HL-60 (cell line): ENCODE data around the gene BMX.

ENCODE experiments used
- DNase-seq, 2 experiments: peaks; one replicate each; pipeline ENCODE4 v3.0.0-alpha.2; 2010 to 2020; ENCODE audit warnings: low read depth in 1 of 2, low spot score in 1 of 2
- H3K27ac ChIP-seq: fragments of 250-450 bp; sonication (Bioruptor Pico); replicated peaks from 2 replicates; pipeline ENCODE4 v1.5.1; 2020; ENCODE audit warnings: mild to moderate bottlenecking, moderate library complexity
- H3K27me3 ChIP-seq: fragments of 250-450 bp; sonication (Bioruptor Pico); 2 replicates; pipeline ENCODE4 v1.5.1; 2021; ENCODE audit warnings: mild to moderate bottlenecking, moderate library complexity; ENCODE audit not compliant: insufficient read depth, poor library complexity, severe bottlenecking
- H3K4me3 ChIP-seq: replicated peaks from 2 replicates; pipeline ENCODE4 v1.5.1; 2011; ENCODE audit warnings: mild to moderate bottlenecking, control low read depth, low read length; ENCODE audit not compliant: insufficient read depth
- GABPA ChIP-seq: IDR thresholded peaks from 2 replicates; pipeline ENCODE4 v1.6.1; 2012; ENCODE audit warnings: low read depth
- POLR2AphosphoS5 ChIP-seq: IDR thresholded peaks from 2 replicates; pipeline ENCODE4 v1.6.1; 2012; ENCODE audit warnings: low read depth
- SPI1 ChIP-seq: IDR thresholded peaks from 2 replicates; pipeline ENCODE4 v1.6.1; 2012; ENCODE audit warnings: low read depth, mild to moderate bottlenecking, borderline replicate concordance
- TF ChIP-seq, protein P1 (sequence below): IDR thresholded peaks from 2 replicates; pipeline ENCODE4 v1.6.1; 2012; ENCODE audit warnings: low read depth; ENCODE audit not compliant: insufficient replicate concordance
- TF ChIP-seq, protein P2 (sequence below): IDR thresholded peaks from one replicate; pipeline ENCODE4 v1.5.1; 2011; ENCODE audit warnings: low read length, control low read depth, inconsistent platforms; ENCODE audit not compliant: insufficient read depth

BMX gene

DNA sequence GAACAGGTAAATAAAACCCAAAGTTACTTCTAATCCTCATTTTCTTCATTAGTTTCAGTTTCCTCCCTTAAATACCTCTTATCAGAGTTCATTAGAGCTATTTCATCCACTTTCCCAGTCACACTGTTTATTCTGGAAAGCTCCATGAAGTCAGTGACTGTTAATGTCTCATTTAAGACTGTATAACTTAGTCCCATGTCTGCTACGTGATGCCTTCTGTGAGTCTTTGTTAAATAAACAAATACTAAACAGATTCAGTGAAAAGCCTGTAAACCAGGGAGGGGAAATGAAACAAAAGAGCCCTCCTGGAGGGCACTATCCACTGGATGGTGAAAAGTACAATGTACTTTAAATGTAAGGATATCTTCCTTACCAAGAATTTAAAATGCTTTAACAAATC is 75.4 kb downstream of the BMX start:
- TF ChIP-seq GABPA (no peak), POLR2AphosphoS5 (no peak), SPI1 (no peak)
- TF ChIP-seq, protein P1, sequence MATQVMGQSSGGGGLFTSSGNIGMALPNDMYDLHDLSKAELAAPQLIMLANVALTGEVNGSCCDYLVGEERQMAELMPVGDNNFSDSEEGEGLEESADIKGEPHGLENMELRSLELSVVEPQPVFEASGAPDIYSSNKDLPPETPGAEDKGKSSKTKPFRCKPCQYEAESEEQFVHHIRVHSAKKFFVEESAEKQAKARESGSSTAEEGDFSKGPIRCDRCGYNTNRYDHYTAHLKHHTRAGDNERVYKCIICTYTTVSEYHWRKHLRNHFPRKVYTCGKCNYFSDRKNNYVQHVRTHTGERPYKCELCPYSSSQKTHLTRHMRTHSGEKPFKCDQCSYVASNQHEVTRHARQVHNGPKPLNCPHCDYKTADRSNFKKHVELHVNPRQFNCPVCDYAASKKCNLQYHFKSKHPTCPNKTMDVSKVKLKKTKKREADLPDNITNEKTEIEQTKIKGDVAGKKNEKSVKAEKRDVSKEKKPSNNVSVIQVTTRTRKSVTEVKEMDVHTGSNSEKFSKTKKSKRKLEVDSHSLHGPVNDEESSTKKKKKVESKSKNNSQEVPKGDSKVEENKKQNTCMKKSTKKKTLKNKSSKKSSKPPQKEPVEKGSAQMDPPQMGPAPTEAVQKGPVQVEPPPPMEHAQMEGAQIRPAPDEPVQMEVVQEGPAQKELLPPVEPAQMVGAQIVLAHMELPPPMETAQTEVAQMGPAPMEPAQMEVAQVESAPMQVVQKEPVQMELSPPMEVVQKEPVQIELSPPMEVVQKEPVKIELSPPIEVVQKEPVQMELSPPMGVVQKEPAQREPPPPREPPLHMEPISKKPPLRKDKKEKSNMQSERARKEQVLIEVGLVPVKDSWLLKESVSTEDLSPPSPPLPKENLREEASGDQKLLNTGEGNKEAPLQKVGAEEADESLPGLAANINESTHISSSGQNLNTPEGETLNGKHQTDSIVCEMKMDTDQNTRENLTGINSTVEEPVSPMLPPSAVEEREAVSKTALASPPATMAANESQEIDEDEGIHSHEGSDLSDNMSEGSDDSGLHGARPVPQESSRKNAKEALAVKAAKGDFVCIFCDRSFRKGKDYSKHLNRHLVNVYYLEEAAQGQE, result no peak
- Histone ChIP-seq H3K27ac (no peak overlapping the region), H3K4me3 (no peak overlapping the region), H3K27me3 (peaks cover 6% of the 10 kb centered on the region)
- DNase-seq, result no peak

DNA sequence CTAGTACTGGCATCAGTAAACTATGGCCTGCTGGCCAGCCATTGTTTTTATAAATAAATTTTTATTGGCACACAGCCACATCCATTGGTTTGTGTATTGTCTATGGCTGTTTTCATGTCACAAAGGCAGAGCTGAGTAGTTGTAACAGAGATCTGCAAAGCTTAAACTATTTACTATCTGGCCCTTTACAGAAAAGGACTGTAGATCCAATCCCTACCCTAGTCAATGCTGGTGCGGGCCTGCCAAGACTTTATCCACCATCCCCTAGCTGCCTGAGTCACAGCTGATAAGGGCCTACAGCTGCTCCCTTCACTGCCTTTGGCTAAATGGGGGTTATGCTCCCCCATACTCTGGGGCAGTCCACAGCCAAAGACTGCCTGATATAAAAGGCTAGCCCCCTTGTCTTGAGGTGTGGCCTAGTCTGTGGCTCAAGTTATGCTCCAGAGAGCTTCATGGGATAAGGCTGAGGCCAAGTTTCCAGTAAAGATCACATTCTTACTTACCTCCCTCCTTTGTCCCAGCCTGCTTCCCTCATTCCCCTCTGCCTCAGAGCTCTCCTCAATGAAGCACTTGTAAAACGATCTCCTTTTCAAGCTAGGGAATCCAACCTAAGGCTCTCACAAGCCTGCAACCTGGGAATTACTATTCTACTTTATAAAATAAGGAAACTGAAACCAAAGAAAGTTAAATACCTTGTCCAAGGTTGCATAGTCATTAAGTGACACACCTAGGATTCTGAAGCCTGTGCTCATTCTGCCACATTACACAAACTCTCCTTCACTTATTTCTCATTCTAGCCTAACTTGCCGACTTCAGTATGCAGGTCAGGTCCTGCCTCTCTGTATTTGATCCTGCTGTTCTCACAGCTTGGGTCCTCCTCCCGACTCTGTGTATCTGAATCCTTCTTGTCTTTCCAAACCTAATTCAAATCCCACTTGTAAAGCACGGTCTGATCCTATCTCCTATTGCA is 79.5 kb downstream of the BMX start:
- H3K4me3 ChIP-seq, result no peak overlapping the region
- DNase-seq, result no peak
- H3K27ac ChIP-seq, result no peak overlapping the region
- TF ChIP-seq, protein P2, sequence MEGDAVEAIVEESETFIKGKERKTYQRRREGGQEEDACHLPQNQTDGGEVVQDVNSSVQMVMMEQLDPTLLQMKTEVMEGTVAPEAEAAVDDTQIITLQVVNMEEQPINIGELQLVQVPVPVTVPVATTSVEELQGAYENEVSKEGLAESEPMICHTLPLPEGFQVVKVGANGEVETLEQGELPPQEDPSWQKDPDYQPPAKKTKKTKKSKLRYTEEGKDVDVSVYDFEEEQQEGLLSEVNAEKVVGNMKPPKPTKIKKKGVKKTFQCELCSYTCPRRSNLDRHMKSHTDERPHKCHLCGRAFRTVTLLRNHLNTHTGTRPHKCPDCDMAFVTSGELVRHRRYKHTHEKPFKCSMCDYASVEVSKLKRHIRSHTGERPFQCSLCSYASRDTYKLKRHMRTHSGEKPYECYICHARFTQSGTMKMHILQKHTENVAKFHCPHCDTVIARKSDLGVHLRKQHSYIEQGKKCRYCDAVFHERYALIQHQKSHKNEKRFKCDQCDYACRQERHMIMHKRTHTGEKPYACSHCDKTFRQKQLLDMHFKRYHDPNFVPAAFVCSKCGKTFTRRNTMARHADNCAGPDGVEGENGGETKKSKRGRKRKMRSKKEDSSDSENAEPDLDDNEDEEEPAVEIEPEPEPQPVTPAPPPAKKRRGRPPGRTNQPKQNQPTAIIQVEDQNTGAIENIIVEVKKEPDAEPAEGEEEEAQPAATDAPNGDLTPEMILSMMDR, result no peak
- no peak for TF ChIP-seq SPI1
- no peak for TF ChIP-seq POLR2AphosphoS5
- TF ChIP-seq, protein P1, result no peak
- TF ChIP-seq GABPA, result no peak
- peaks cover 3% of the 10 kb centered on the region for H3K27me3 ChIP-seq

DNA sequence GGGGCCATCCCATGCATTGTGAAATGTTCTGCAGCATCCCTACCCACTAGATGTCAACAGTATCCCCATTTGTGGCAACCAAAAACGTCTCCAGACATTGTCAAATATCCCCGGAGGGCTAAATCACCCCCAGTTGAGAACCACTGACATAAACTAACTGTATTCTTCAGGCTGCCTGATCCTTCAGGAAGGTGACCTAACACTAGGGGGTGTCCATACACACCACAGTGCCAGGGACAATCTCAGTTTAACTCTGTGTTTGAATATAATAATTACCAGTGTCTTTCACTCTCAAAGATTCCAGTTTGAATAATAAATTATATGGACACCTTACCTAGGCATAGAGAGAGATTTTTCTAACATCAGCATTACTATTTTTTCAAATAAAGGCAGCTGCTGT is 93.8 kb downstream of the BMX start:
- TF ChIP-seq SPI1, result no peak
- TF ChIP-seq, protein P2, result no peak
- TF ChIP-seq, protein P1, result no peak
- no peak for TF ChIP-seq POLR2AphosphoS5
- TF ChIP-seq GABPA, result no peak
- Histone ChIP-seq H3K4me3 (no peak overlapping the region), H3K27ac (no peak overlapping the region), H3K27me3 (peaks cover 2% of the 10 kb centered on the region)
- no peak for DNase-seq
